ENCODE measurements around the gene ARHGEF11. TPM values are rescaled to one million over a fixed set of nuclear protein-coding genes. Genes with fewer than 3 reads are reported as not detected.
A peak's percentile ranks its signal among the peaks of the same experiment; 100 is the strongest.

Gene ARHGEF11
- total and polyA plus RNA-seq, 12 donors, result 10.4 to 34.5 (median 26.8) TPM

- no peak for TF ChIP-seq CTCF (IDR thresholded peaks at IDR 0.05)
- DNase-seq (no peak), ATAC-seq (no peak)
- Histone ChIP-seq H3K27ac (peak overlapping the region in 8 of 10 donors; percentile 3 to 98 (median 29)), H3K27me3 (peaks cover 0 to 5% (median 0%) of the 10 kb centered on the region in 7 donors), H3K4me1 (peaks cover 18 to 93% (median 85%) of the 10 kb centered on the region in 9 donors), H3K4me3 (no peak overlapping the region), H3K9me3 (no peaks in the 10 kb centered on the region), H3K36me3 (peaks cover 0 to 39% (median 14%) of the 10 kb centered on the region in 9 donors)
- 70 to 72% methylated on average over 15 of the region's 15 CpGs for WGBS, 2 donors
- intact Hi-C loops (cut with DNase I), result no loop called here
Observed at GRCh38 chr1:156903328-156904091, 142.0 kb downstream of the ARHGEF11 start.

GRCh38 chr1:156901966-156902915 is 143.3 kb downstream of the ARHGEF11 start:
- Histone ChIP-seq H3K36me3 (peaks cover 0 to 27% (median 6%) of the 10 kb centered on the region in 9 donors), H3K4me3 (peak overlapping the region in 1 of 10 donors; percentile 1), H3K4me1 (peaks cover 25 to 97% (median 84%) of the 10 kb centered on the region in 9 donors), H3K27ac (peak overlapping the region in 8 of 10 donors; percentile 15 to 98 (median 40)), H3K9me3 (no peaks in the 10 kb centered on the region), H3K27me3 (peaks cover 0 to 3% (median 0%) of the 10 kb centered on the region in 7 donors)
- peak in 1 of 8 donors; percentile 7 for ATAC-seq
- DNase-seq, result no peak
- no peak for TF ChIP-seq CTCF (IDR thresholded peaks at IDR 0.05)
- intact Hi-C loops (cut with DNase I), result no loop called here
- 50 to 59% methylated on average over 22 of the region's 23 CpGs for WGBS, 2 donors

- H3K27me3 ChIP-seq, result no peaks in the 10 kb centered on the region
Observed at GRCh38 chr1:156901590-156901900, 144.0 kb downstream of the ARHGEF11 start.

More at GRCh38 chr1:156901590-156901900, 144.0 kb downstream of the ARHGEF11 start:
- no peaks in the 10 kb centered on the region for H3K9me3 ChIP-seq
- 76 to 88% methylated on average over 4 of the region's 4 CpGs for WGBS, 2 donors
- no peak overlapping the region for H3K4me3 ChIP-seq
- intact Hi-C loops (cut with DNase I), result no loop called here
- H3K36me3 ChIP-seq, result peaks cover 0 to 20% (median under 1%) of the 10 kb centered on the region in 9 donors
- no peak for DNase-seq
- no peak for TF ChIP-seq CTCF (IDR thresholded peaks at IDR 0.05)
- H3K27ac ChIP-seq, result peak overlapping the region in 7 of 10 donors; percentile 20 to 98 (median 49)
- peaks cover 25 to 97% (median 84%) of the 10 kb centered on the region in 9 donors for H3K4me1 ChIP-seq
- ATAC-seq, result no peak

All from heart right ventricle (tissue), 16 donors.